ENCODE results near the gene LAMB4.

The LAMB4 gene

GRCh38 chr7:107989618-107990373, 140.4 kb downstream of the LAMB4 start:
- no peaks in the 10 kb centered on the region for H3K4me1 ChIP-seq (ENCODE audit: low read length)
- H3K4me3 ChIP-seq (ENCODE audit: low read length) = no peak overlapping the region
- H3K79me2 ChIP-seq (ENCODE audit: low read length) = no peaks in the 10 kb centered on the region
- H3K9me2 ChIP-seq (replicated peaks; ENCODE audit: insufficient read depth, low read length) = 0 out of 2 replicates have a peak, but pooled peaks cover 3% of the 10 kb centered on the region
- no peaks in the 10 kb centered on the region for H3F3A ChIP-seq (ENCODE audit: insufficient read depth, low read length)
- DNase-seq = no peak
- no peak overlapping the region for H2AFZ ChIP-seq (ENCODE audit: low read length)
- no peaks in the 10 kb centered on the region for H4K20me1 ChIP-seq (ENCODE audit: insufficient read depth, low read length)
- TF ChIP-seq EZH2phosphoT487 (IDR thresholded peaks at IDR 0.05; ENCODE audit: low read length) (no peak), EZH2 (optimal IDR thresholded peaks at IDR 0.05; ENCODE audit: low read depth, low read length) (no peak), CTCF (IDR thresholded peaks at IDR 0.05; ENCODE audit: low read length) (no peak)
- no peaks in the 10 kb centered on the region for H3K27me3 ChIP-seq (replicated peaks; ENCODE audit: insufficient read depth, low read length)
- H3K36me3 ChIP-seq (replicated peaks; ENCODE audit: insufficient read depth, low read length) = no peaks in the 10 kb centered on the region
- no peak overlapping the region for H3K4me2 ChIP-seq (ENCODE audit: low read depth, low read length)
- no peak overlapping the region for H3K27ac ChIP-seq (ENCODE audit: low read length)
- H3K9ac ChIP-seq (ENCODE audit: low read length) = no peak overlapping the region
- H3K9me3 ChIP-seq (replicated peaks; ENCODE audit: insufficient read depth, low read length) = no peaks in the 10 kb centered on the region

- Histone ChIP-seq H3K4me3 (ENCODE audit: low read length) (no peak overlapping the region), H3K9me3 (replicated peaks; ENCODE audit: insufficient read depth, low read length) (no peaks in the 10 kb centered on the region), H3K79me2 (ENCODE audit: low read length) (no peaks in the 10 kb centered on the region), H2AFZ (ENCODE audit: low read length) (no peak overlapping the region), H3K9me2 (replicated peaks; ENCODE audit: insufficient read depth, low read length) (no peaks in the 10 kb centered on the region), H3F3A (ENCODE audit: insufficient read depth, low read length) (no peaks in the 10 kb centered on the region), H3K27ac (ENCODE audit: low read length) (no peak overlapping the region), H3K36me3 (replicated peaks; ENCODE audit: insufficient read depth, low read length) (no peaks in the 10 kb centered on the region), H4K20me1 (ENCODE audit: insufficient read depth, low read length) (no peaks in the 10 kb centered on the region), H3K9ac (ENCODE audit: low read length) (no peak overlapping the region), H3K4me1 (ENCODE audit: low read length) (no peaks in the 10 kb centered on the region), H3K4me2 (ENCODE audit: low read depth, low read length) (no peak overlapping the region), H3K27me3 (replicated peaks; ENCODE audit: insufficient read depth, low read length) (no peaks in the 10 kb centered on the region)
- no peak for DNase-seq
- no peak for TF ChIP-seq EZH2phosphoT487 (IDR thresholded peaks at IDR 0.05; ENCODE audit: low read length)
- no peak; the same call in 1 of the 2 replicates for TF ChIP-seq CTCF (IDR thresholded peaks at IDR 0.05; ENCODE audit: low read length)
- no peak for TF ChIP-seq EZH2 (optimal IDR thresholded peaks at IDR 0.05; ENCODE audit: low read depth, low read length)
Measured at GRCh38 chr7:107982918-107983389, 147.2 kb downstream of the LAMB4 start.

GRCh38 chr7:107982042-107982840, 147.9 kb downstream of the LAMB4 start:
- TF ChIP-seq EZH2 (optimal IDR thresholded peaks at IDR 0.05; ENCODE audit: low read depth, low read length) = no peak
- no peak for TF ChIP-seq EZH2phosphoT487 (IDR thresholded peaks at IDR 0.05; ENCODE audit: low read length)
- no peak for TF ChIP-seq CTCF (IDR thresholded peaks at IDR 0.05; ENCODE audit: low read length)
- H3K4me1 ChIP-seq (ENCODE audit: low read length) = no peaks in the 10 kb centered on the region
- no peak overlapping the region for H3K4me3 ChIP-seq (ENCODE audit: low read length)
- no peaks in the 10 kb centered on the region for H3K79me2 ChIP-seq (ENCODE audit: low read length)
- no peak for DNase-seq
- no peak overlapping the region for H3K4me2 ChIP-seq (ENCODE audit: low read depth, low read length)
- no peaks in the 10 kb centered on the region for H3K9me3 ChIP-seq (replicated peaks; ENCODE audit: insufficient read depth, low read length)
- no peak overlapping the region for H3K27ac ChIP-seq (ENCODE audit: low read length)
- H4K20me1 ChIP-seq (ENCODE audit: insufficient read depth, low read length) = no peaks in the 10 kb centered on the region
- H2AFZ ChIP-seq (ENCODE audit: low read length) = no peak overlapping the region
- no peak overlapping the region for H3K9ac ChIP-seq (ENCODE audit: low read length)
- no peaks in the 10 kb centered on the region for H3K9me2 ChIP-seq (replicated peaks; ENCODE audit: insufficient read depth, low read length)
- H3K36me3 ChIP-seq (replicated peaks; ENCODE audit: insufficient read depth, low read length) = no peaks in the 10 kb centered on the region
- no peaks in the 10 kb centered on the region for H3K27me3 ChIP-seq (replicated peaks; ENCODE audit: insufficient read depth, low read length)
- H3F3A ChIP-seq (ENCODE audit: insufficient read depth, low read length) = no peaks in the 10 kb centered on the region
